OCI-LY1 (cell line): ENCODE results near the gene RRP8.

Experiments
- H2AFZ ChIP-seq: fragments of 200-600 bp; sonication (generic), shearing (Covaris generic); 2 replicates; pipeline ENCODE4 v1.6.0; 2014; ENCODE audit warnings: antibody characterized with exemption, mild to moderate bottlenecking, low read length
- H3F3A ChIP-seq: fragments of 200-600 bp; sonication (generic), shearing (Covaris generic); 2 replicates; pipeline ENCODE4 v1.6.0; 2014; ENCODE audit warnings: mild to moderate bottlenecking, antibody characterized with exemption, low read length, moderate library complexity; ENCODE audit not compliant: insufficient read depth
- H3K27ac ChIP-seq: fragments of 200-600 bp; sonication (generic); 2 replicates; pipeline ENCODE4 v1.5.1; 2014; ENCODE audit warnings: low read length, mixed run types, mild to moderate bottlenecking, low read depth; ENCODE audit not compliant: poor library complexity, severe bottlenecking
- H3K27me3 ChIP-seq: fragments of 200-600 bp; sonication (generic); 2 replicates; pipeline ENCODE4 v1.6.0; 2014; ENCODE audit warnings: antibody characterized with exemption, mild to moderate bottlenecking, low read length, moderate library complexity; ENCODE audit not compliant: insufficient read depth
- H3K36me3 ChIP-seq: fragments of 200-600 bp; sonication (generic); 2 replicates; pipeline ENCODE4 v1.6.1; 2014; ENCODE audit warnings: mild to moderate bottlenecking, antibody characterized with exemption, low read length, moderate library complexity, mixed read lengths; ENCODE audit not compliant: insufficient read depth
- H3K4me1 ChIP-seq: fragments of 200-600 bp; sonication (generic); 2 replicates; pipeline ENCODE4 v1.5.1; 2014; ENCODE audit warnings: mild to moderate bottlenecking, low read length, moderate library complexity; ENCODE audit not compliant: insufficient read depth, severe bottlenecking
- H3K4me2 ChIP-seq: fragments of 200-600 bp; sonication (generic), shearing (Covaris generic); 2 replicates; pipeline ENCODE4 v1.6.1; 2014; ENCODE audit warnings: low read length
- H3K4me3 ChIP-seq: fragments of 200-600 bp; sonication (generic); 2 replicates; pipeline ENCODE4 v1.5.1; 2014; ENCODE audit warnings: low read length, low read depth, mild to moderate bottlenecking, mixed read lengths; ENCODE audit not compliant: poor library complexity, severe bottlenecking
- H3K79me2 ChIP-seq: fragments of 200-600 bp; shearing (Covaris generic); 2 replicates; pipeline ENCODE4 v1.6.1; 2016; ENCODE audit warnings: mixed run types, low read length, mixed read lengths; ENCODE audit not compliant: insufficient read depth
- H3K9ac ChIP-seq: fragments of 200-600 bp; sonication (generic), shearing (Covaris generic); 2 replicates; pipeline ENCODE4 v1.6.1; 2014; ENCODE audit warnings: mild to moderate bottlenecking, low read length, mixed read lengths
- H3K9me2 ChIP-seq: fragments of 200-600 bp; sonication (generic), shearing (Covaris generic); 2 replicates; pipeline ENCODE4 v1.6.1; 2014; ENCODE audit warnings: low read depth, mild to moderate bottlenecking, low read length, mixed read lengths
- H3K9me3 ChIP-seq: fragments of 200-600 bp; shearing (Covaris generic); 2 replicates; pipeline ENCODE4 v1.6.1; 2014; ENCODE audit warnings: low read length, mixed read lengths
- H4K20me1 ChIP-seq: fragments of 200-600 bp; sonication (generic), shearing (Covaris generic); 2 replicates; pipeline ENCODE4 v1.6.0; 2016; ENCODE audit warnings: mild to moderate bottlenecking, low read length; ENCODE audit not compliant: insufficient read depth
- EZH2 ChIP-seq: fragments of 200-600 bp; sonication (generic), shearing (Covaris generic); IDR thresholded peaks from 2 replicates; pipeline ENCODE4 v1.8.0; 2017; ENCODE audit warnings: borderline replicate concordance, mixed run types, mild to moderate bottlenecking, antibody characterized with exemption, low read length, moderate library complexity, mixed read lengths
- TF ChIP-seq, protein P1 (sequence below): fragments of 200-600 bp; sonication (generic), shearing (Covaris generic); IDR thresholded peaks from 2 replicates; pipeline ENCODE4 v1.5.1; 2017; ENCODE audit warnings: mild to moderate bottlenecking, antibody characterized with exemption, low read length, moderate library complexity, mixed read lengths

The RRP8 gene

DNA sequence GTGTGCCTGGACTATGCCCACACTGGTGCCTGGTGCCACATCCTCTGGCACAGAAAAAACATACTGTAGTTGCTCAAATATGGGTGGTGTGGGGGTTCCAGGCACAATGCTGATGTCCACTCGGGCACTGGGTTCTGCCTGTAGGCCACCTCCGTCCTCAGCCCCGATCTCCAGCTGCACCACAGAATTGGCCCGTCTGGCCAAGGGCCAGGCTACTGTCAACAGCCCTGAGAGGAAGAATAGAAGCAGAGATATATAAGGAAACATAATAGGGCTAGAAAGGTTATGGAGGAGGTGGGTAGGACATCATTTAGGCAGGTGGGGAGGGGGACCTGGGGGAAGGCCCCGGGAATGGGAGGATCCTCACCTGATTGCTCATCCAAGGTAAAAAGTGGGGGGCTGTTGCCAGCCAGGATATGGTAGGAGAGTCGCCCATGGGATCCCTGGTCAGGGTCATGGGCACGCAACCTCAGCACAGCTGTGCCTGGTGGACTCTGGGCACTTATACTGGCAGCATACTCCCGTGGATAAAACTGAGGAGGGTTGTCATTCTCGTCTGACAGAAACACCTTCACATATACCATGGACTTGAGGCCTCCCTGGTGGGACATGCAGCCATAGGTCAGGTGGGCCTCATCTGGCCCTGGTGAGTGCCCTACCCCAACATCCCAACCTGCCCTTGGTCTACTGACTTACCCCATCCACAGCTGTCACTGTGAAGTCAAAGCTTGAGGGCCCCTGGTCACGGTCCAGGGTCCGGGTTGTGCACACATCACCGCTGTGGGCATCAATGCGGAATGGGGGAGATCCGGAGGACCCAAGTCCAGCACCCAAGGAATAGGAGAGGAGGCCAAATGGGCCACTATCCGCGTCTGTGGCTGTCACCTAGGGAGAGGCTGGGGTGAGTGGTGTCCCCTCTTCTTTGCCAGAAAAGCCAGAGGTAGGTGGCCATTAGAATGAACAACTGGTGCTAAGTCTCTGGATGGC, 30.3 kb upstream of the RRP8 start:
- Histone ChIP-seq H3K9me2 (no peaks in the 10 kb centered on the region), H3K27ac (no peak overlapping the region), H3K9me3 (no peaks in the 10 kb centered on the region), H3F3A (no peaks in the 10 kb centered on the region), H3K4me3 (no peak overlapping the region), H3K27me3 (peaks cover 10% of the 10 kb centered on the region; the same call in 1 of the 2 replicates), H4K20me1 (no peaks in the 10 kb centered on the region), H3K9ac (no peak overlapping the region), H3K4me1 (no peaks in the 10 kb centered on the region), H3K79me2 (no peaks in the 10 kb centered on the region), H2AFZ (no peak overlapping the region), H3K36me3 (no peaks in the 10 kb centered on the region), H3K4me2 (no peak overlapping the region)
- TF ChIP-seq, protein P1, sequence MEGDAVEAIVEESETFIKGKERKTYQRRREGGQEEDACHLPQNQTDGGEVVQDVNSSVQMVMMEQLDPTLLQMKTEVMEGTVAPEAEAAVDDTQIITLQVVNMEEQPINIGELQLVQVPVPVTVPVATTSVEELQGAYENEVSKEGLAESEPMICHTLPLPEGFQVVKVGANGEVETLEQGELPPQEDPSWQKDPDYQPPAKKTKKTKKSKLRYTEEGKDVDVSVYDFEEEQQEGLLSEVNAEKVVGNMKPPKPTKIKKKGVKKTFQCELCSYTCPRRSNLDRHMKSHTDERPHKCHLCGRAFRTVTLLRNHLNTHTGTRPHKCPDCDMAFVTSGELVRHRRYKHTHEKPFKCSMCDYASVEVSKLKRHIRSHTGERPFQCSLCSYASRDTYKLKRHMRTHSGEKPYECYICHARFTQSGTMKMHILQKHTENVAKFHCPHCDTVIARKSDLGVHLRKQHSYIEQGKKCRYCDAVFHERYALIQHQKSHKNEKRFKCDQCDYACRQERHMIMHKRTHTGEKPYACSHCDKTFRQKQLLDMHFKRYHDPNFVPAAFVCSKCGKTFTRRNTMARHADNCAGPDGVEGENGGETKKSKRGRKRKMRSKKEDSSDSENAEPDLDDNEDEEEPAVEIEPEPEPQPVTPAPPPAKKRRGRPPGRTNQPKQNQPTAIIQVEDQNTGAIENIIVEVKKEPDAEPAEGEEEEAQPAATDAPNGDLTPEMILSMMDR: no peak
- no peak for TF ChIP-seq EZH2

DNA sequence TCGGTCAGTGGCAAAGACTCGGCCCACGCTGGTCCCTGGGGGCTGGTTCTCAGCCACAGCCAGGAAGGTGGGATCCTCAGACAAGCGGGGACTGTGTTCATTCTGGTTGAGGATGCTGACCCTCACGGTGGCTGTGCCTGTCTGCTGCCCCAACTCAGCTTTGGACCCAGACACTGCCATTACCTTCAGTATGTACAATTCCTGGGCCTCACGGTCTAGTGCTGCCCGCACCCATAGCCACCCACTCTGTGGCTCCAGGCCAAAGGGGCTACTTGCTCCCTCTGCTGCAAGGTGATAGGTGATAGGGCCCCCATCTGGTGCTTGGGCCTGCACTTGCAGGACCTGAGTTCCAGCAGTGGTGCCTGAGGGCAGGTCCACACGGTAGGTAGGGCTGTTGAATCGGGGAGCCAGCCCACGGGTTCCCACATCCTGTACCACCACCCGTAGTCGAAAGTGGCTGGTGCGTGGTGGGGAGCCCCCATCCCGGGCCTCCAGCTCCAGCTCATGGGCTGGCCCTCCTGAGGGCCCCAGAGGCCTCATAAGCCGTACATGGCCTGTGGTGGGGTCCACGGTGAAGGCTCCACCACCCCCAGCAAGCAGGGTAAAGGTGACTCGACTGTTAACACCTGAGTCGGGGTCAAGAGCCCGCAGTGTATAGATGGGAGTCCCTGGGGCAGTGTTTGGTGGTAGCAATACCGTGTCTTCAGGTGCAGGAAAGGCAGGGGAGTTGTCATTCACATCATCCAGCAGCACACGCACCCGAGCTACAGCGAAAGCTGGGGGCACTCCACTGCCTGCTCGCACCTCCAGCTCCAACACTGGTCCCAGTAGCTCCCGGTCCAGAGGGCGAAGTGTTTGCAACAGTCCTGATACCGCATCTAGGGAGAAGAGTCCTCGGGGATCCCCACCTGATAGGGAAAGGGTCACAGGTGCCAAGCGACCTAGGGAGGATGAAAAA, 29.0 kb upstream of the RRP8 start:
- Histone ChIP-seq H4K20me1 (no peaks in the 10 kb centered on the region), H3K9me2 (no peaks in the 10 kb centered on the region), H3K4me2 (no peak overlapping the region), H3K36me3 (no peaks in the 10 kb centered on the region), H3K9me3 (no peaks in the 10 kb centered on the region), H3K27ac (no peak overlapping the region), H3K4me3 (no peak overlapping the region), H3K79me2 (no peaks in the 10 kb centered on the region), H3F3A (no peaks in the 10 kb centered on the region), H3K9ac (no peak overlapping the region), H3K27me3 (peaks cover 7% of the 10 kb centered on the region; the same call in 1 of the 2 replicates), H3K4me1 (peaks cover 4% of the 10 kb centered on the region), H2AFZ (no peak overlapping the region)
- TF ChIP-seq EZH2: no peak
- TF ChIP-seq, protein P1: no peak

DNA sequence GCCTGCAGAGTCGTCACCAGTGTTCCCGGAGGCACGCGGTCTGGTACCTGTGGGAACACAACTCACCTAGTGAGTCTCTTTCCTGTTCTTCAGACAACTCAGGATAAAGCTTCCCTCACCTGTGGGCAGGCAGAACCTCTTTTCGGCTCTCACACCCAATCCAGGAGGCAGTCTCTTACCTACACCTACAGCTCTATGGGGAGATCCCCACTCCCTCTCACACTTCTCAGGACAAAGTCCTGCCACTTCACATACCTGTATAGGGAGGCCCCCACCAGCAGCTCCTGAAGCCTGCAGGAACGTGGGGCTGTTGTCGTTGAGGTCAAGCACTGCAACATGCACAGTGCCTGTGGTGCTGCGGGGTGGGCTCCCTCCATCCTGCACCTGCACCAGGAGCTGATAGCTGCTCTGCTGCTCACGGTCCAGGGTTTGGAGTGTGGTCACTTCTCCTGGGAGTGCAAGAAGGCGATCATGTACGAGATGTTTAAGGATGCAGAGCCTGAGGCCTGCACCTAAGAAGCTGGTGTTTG, 28.0 kb upstream of the RRP8 start:
- Histone ChIP-seq H3K4me3 (no peak overlapping the region), H3K9me3 (no peaks in the 10 kb centered on the region), H3K27ac (no peak overlapping the region), H3F3A (no peaks in the 10 kb centered on the region), H3K4me1 (peaks cover 5% of the 10 kb centered on the region), H4K20me1 (no peaks in the 10 kb centered on the region), H3K9ac (no peak overlapping the region), H3K4me2 (no peak overlapping the region), H3K36me3 (no peaks in the 10 kb centered on the region), H2AFZ (no peak overlapping the region), H3K27me3 (peaks cover 7% of the 10 kb centered on the region; the same call in 1 of the 2 replicates), H3K79me2 (no peaks in the 10 kb centered on the region), H3K9me2 (no peaks in the 10 kb centered on the region)
- TF ChIP-seq, protein P1: no peak
- no peak for TF ChIP-seq EZH2
